ENCODE data around the gene TMCO1.
A peak's percentile ranks its signal among the peaks of the same experiment; 100 is the strongest.
"Not testable (repeated sequence)": the region's sequence is repeated elsewhere in the genome, so short reads cannot be mapped to it uniquely, and the experiment has no call there.

Gene TMCO1

GRCh38 chr1:165768513-165769394, at the start of gene TMCO1:
TMCO1 (minus strand) TSS chr1:165768868; CDS start chr1:165768751, 117 bp downstream.
- peak; percentile 99 for DNase-seq (ENCODE audit: low spot score)

DNA sequence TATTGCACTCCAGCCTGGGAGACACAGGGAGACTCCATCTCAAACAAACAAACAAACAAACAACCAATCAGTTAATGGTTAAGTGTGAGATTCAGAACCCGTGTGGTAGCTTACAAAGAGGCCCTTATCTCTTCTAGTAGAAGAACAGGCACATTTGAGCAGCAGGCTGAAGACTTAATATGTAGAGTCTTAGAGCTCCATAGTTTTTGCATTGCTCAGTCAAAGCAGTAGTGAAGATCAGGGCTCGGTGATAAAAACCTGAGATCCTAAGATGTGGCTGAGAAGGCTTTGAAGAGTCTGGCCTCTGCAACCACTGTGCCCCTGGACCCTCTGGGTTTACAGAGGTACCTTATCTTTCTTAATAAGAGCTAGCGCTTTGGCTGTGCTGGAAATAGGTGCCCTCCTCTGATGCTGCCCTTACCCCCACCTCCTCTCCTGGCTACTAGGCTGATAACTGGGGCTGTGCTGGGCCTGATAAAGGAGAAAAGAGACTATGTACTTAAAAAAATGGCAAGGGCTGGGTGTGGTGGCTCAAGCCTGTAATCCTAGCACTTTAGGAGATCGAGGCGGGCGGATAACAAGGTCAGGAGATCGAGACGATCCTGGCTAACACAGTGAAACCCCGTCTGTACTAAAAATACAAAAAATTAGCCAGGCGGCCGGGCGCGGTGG, 48.3 kb upstream of the TMCO1 start:
- no peak for DNase-seq (ENCODE audit: low spot score)

- no peak for DNase-seq (ENCODE audit: low spot score)
Observed at GRCh38 chr1:165816157-165816556, 47.5 kb upstream of the TMCO1 start.

DNA sequence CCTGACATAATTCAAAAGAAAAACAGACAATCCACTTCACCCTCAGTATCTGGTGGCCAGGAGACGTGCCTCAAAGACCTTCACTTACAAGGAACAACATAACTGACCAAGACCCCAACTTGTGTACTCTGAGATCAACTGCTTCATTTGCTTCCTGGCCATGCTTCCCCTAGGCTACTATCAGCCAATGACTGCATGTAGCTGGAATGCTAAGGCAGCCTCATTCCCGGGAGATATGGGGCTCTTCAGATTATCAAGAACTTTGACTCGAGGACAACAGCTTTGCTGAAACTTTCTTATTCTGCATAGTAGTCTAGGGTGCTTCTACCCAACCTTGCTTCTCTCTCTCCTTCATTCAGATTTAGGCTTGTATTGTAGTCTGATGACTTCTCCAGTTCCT, 47.1 kb upstream of the TMCO1 start:
- DNase-seq (ENCODE audit: low spot score) = no peak

GRCh38 chr1:165807613-165808012, 38.9 kb upstream of the TMCO1 start:
- no peak for DNase-seq (ENCODE audit: low spot score)

DNA sequence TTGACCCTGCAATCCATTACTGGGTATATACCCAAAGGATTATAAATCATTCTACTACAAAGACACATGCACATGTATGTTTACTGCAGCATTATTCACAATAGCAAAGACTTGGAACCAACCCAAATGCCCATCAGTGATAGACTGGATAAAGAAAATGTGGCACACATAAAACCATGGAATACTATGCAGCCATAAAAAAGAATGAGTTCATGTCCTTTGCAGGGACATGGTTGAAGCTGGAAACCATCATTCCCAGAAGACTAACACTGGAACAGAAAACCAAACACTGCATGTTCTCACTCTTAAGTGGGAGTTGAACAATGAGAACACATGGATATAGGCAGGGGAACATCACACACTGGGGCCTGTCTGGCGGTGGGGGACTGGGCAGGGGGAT, 35.8 kb upstream of the TMCO1 start:
- not testable (repeated sequence) for DNase-seq (ENCODE audit: low spot score)

- no peak for DNase-seq (ENCODE audit: low spot score)
Observed at GRCh38 chr1:165799387-165799786, 30.7 kb upstream of the TMCO1 start.

- DNase-seq (ENCODE audit: low spot score) = no peak
Observed at GRCh38 chr1:165795894-165796293, 27.2 kb upstream of the TMCO1 start.

DNA sequence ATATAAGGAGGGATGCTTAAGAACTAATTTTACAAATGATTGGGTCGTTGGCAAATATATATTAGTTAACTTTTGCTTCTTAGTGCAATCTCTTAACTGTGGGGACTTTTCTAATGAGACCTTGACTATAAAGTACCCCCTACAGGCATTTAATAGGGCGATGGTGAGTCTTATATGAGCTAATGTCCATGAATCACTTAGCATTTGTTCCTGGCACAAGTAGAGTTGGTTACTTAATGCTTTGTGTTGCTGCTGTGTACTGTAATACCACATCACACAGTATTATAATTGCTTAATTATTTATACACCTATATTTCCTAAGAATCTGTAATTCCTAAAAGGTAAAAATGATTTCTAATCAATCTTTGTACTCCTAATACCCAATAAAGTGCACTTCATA, 25.3 kb upstream of the TMCO1 start:
- DNase-seq (ENCODE audit: low spot score) = no peak

DNA sequence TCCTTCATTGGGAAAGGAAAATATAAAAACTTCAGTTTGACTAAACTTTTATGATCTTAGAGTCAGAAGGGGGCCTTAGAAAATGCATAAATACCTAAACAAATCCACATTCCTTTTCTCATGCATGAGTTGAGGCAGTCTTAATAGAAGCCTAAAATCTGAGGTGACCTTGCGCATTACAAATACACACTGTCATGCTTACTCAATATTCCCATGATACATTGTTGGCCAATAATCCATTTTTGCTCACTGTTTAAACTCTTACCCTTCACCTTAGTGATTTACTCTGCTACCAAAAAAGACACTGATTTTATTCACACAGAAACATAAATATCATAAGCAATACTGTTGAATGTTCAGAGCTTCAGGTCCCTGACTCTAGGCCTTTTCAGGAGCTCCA, 19.1 kb upstream of the TMCO1 start:
- no peak for DNase-seq (ENCODE audit: low spot score)

- DNase-seq (ENCODE audit: low spot score) = not testable (repeated sequence)
Observed at GRCh38 chr1:165783519-165783918, 14.9 kb upstream of the TMCO1 start.

DNA sequence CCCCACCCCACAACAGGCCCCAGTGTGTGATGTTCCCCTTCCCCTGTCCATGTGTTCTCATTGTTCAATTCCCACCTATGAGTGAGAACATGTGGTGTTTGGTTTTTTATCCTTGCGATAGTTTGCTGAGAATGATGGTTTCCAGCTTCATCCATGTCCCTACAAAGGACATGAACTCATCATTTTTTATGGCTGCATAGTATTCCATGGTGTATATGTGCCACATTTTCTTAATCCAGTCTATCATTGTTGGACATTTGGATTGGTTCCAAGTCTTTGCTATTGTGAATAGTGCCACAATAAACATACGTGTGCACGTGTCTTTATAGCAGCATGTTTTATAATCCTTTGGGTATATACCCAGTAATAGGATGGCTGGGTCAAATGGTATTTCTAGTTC, 9.5 kb upstream of the TMCO1 start:
- not testable (repeated sequence) for DNase-seq (ENCODE audit: low spot score)

- DNase-seq (ENCODE audit: low spot score) = no peak
Observed at GRCh38 chr1:165773324-165773965, 4.8 kb upstream of the TMCO1 start.

DNA sequence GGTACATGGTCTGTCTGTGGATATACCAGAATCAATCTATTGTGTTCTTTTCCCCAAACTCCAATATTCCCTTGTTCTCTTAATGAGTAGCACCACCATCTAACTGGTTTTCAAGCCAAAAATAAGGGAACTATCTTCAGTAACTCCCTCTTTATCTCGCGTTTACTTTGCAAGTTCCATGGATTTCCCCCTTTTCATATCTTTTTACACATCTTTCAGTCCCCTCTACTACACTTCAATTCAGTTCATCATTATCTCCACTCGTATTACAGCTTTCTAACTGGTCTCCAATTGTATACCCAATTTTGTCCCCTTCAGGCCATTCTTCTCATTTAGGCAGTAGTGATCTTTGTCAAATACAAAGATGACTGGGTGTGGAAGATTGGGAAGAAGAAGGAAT, 4.1 kb upstream of the TMCO1 start:
- no peak for DNase-seq (ENCODE audit: low spot score)

- DNase-seq (ENCODE audit: low spot score) = no peak
Observed at GRCh38 chr1:165764277-165764676, 4.4 kb downstream of the TMCO1 start.

DNA sequence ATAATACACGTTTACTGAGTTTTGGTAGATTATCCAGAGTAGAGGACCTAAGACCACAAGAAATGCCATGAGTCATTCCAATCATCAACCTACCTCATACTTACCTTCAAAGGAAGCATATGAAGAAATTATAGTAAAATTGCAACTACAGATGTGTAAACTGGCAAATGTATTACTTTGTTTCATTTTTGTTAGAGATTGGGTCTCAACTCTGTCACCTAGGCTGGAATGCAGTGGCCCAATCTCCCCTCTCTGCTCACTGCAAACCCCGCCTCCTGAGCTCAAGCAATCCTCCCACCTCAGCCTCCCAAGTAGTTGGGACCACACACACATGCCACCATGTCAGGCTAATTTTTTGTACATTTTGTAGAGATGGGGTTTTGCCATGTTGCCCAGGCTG, 5.2 kb downstream of the TMCO1 start:
- no peak for DNase-seq (ENCODE audit: low spot score)

DNA sequence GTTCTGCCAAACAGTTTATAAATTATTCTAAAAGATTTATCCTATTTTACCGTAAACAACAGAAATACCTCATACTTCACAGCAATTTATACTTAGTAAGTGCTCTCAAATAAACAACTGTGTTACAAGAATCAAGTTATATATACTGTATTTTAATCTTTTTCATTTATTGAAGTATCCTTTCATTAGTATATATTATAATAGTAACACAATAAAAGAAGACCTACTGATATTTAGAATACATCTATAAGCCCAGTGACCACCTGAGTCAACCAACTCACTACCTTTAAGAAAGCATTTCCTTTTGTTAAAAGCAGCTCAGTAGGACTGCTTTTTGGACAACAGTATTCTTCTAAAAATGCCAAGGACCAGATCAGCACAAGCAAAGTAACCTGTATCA, 5.9 kb downstream of the TMCO1 start:
- DNase-seq (ENCODE audit: low spot score) = no peak

DNA sequence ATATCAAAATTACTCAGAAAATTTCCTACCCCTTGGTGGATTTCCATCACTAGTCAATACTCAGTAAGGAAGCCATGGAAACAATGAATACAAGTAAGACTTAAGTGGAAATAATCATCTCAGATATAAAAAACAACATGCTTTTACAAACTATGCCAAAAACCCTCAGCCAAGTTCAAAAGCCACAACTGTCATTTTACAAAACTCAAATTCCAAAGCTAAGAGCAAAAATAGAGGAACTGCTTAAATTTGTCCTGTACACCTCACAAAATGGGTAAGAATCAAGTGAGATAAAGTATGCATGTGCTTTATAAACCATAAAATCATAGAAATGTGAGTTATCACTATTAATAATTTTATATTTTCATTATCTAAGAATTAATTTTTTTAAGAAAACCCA, 9.6 kb downstream of the TMCO1 start:
- DNase-seq (ENCODE audit: low spot score) = no peak

DNA sequence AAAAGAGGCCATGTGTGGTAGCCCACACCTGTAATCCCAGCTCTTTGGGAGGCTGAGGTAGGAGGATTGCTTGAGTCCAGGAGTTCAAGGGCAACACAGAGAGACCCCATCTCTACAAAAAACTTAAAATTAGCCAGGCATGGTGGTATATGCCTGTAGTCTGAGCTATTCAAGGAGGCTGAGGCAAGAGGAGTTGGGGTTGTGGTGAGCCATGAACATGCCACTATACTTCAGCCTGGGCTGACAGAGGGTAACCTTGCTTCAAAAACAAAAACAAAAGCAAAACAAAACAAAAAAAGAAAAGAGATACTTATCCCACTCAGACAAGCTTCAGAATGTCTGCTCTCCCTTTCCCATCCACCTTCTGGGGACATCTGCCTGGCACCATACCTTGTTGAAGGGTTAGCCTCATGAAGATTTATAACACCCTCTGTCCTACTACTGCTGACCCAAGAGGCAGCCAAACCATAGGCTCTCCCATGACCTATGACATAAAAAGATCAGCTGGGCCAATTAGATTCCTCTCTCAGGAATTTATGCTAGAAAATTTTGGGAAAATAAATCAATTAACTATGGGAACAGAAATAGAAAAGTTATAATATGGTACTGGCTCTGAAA, 13.2 kb downstream of the TMCO1 start:
- DNase-seq (ENCODE audit: low spot score) = no peak

- no peak for DNase-seq (ENCODE audit: low spot score)
Observed at GRCh38 chr1:165753934-165754333, 14.7 kb downstream of the TMCO1 start.

DNA sequence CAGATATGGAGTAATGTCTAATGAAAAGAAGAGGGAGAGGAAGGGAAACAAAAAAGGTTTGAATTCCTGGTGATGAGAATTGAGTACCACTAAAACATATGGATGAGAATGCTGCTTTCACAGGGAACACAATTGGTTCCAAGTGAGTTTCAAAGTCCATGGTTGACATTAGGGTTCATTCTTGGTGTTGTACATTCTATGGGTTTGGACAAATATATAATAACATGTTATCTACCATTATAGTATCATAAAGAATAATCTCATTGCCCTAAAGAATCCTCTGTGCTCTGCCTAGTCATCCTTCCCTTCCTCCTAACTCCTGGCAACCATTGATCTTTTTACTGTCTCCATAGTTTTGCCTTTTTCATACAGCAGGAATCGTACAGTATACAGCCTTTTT, 20.1 kb downstream of the TMCO1 start:
- DNase-seq (ENCODE audit: low spot score) = no peak

DNA sequence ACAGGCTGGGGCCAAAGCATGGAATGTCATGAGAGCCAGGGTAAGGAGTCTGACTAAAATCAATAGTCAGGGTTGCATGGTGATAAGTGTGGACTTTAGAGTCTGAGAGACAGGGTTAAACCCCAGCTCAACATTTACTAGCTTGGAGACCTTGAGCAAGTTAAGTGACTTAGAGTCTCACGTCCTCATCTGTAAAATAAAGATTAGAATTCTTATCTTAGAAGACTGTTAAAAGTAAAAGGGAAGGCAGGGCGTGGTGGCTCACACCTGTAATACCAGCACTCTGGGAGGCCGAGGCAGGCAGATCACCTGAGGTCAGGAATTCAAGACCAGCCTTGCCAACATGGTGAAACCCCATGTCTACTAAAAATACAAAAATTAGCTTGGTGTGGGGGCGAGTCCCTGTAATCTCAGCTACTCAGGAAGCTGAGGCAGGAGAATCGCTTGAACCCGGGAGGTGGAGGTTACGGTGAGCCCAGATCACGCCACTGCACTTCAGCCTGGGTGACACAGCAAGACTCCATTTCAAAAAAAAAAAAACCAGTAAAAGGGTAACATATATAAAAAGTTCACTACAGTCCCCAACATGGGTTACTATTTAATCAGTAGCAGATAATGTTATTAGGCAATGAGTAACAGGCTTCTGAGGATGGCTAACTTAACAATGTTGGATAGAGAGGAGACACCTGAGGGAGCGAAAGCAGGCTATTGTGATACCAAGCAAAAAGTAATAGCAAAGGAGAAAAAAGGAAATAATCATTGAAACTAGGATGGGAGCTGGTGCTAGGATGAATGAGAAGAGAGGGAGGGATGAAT, 20.8 kb downstream of the TMCO1 start:
- no peak for DNase-seq (ENCODE audit: low spot score)
